ENCODE measurements around the gene TMEM63C.
A peak's percentile ranks its signal among the peaks of the same experiment; 100 is the strongest.
"Not testable (repeated sequence)": the region's sequence is repeated elsewhere in the genome, so short reads cannot be mapped to it uniquely, and the experiment has no call there.

Gene TMEM63C

GRCh38 chr14:77155083-77155482, 26.5 kb upstream of the TMEM63C start:
- no peak for DNase-seq

- peak; percentile 37 for DNase-seq
These were observed 23.9 kb upstream of the TMEM63C start for GRCh38 chr14:77157740-77158139.

DNA sequence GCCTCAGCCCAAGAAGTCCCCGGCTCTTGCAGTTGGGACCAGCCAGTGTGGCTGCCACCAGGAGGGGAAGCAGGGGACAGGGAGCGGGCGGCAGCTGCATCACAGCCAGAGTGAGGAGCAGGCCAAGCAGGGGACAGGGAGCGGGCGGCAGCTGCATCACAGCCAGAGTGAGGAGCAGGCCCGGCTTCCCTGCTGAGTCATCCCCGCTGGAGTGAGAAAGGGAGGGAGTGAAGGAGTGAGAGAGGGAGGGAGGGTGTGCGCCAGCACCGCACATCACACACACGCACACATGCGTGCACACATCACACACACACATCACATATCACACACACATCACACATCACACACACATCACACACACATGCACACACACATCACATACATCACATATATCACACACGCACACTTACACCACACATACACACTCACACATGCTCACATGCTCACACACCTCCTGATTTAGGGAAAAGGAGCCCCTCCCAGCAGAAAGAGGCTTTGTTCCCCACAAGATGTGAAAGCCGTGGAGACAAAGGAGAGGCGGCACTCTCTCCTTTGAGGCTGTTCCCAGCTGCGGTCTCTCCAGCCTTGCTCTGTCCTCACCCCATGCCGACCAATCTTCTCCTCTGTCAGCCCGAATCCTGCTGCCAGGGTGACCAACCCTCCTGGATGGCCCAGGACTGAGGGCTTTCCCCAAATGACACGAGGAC, 23.3 kb upstream of the TMEM63C start:
- peak; percentile 35 for DNase-seq

DNA sequence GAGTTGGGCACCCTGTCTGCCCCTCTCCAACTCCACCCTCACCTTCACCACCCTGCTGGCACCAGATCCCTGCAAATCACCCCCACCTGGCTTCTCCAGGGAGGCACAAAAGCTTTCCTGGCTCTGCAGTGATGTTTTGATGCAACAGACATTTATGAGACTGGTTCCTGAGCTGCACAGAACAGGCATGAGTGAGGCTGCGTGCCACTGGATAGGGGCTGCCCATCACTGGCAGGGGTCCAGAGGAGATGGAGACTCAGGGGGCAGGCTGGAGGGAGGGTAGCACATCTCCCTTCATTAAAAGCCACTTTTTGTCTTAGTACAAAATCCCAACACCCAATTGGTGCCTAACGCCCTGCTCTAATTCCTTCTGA, 22.7 kb upstream of the TMEM63C start:
- DNase-seq = no peak

DNA sequence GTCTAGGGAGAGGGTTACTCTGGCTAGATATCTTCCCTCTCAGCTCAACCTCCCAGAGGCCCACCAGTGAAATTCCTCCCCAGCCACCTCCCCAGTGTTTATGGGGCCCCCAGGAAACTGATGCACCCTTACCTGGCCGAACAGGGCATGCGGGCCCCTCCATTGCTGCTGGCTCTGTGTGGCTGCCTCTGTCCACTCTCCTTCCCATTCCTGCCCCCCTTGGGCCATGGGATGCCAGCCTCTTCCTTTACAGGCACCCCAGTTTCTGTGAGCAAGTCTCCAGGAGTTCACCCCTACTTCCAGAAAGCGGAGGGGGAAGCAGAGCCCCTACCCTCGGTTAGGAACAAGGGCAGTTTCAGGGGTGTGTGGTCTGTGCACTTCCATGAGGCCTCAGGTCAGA, 20.6 kb upstream of the TMEM63C start:
- no peak for DNase-seq

DNA sequence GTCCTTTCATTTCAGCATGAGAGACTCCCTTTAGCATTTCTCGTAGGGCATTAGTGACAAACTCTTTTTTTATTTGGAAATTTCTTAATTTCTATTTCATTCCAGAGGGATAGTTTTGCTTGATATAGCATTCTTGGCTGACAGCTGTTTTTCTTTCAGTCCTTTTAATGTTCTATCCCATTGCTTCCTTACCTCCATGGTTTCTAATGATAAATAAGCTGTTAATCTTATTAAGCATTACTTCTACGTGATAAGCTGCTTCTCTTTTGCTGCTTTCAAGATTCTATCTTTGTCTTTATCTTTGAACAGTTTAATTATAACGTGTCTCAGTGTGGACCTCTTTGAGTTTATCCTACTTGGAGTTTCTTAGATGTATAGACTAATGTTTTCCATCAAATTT, 11.6 kb upstream of the TMEM63C start:
- DNase-seq = no peak

DNA sequence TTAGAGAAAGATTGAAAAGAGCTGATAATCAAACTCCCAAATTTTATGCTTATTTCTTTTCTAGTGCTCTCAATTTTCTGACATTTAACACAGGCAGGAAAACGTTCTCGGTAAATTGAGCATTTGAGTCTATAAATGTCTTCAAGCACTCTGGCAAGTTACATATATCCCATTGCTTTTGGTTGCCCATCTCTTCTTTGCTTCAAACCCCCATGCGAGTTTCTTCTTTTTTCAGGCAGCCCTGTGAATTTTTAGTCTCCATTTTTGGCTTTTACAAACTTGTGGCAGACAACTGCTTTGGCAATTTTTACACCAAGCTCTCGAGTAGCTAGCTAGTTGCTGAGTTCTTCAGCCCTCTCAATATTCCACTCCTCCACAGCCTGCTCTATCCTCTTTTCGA, 8.7 kb upstream of the TMEM63C start:
- DNase-seq = no peak

GRCh38 chr14:77173911-77174617, 7.5 kb upstream of the TMEM63C start:
- DNase-seq = not testable (repeated sequence)

GRCh38 chr14:77175843-77176242, 5.8 kb upstream of the TMEM63C start:
- DNase-seq = no peak

DNA sequence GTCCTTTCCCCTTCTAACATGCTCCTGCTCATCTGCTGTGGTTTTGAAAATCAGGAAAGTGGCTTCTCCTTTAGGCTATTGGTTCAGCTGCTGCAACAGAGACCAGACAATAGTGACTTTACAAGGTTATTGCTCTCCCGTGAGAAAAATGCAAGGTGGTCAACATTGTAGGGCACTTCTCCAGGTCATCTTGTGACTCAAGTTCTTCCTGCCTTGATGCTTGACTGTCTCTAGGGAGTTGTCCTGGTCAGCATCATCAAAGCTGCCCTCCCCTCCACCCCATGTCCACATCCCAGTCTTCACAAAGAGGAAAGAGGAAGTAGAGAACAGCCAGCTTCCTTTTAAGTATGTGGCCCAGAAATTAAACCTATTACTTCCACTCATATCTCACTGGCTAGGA, 3.9 kb upstream of the TMEM63C start:
- no peak for DNase-seq

DNA sequence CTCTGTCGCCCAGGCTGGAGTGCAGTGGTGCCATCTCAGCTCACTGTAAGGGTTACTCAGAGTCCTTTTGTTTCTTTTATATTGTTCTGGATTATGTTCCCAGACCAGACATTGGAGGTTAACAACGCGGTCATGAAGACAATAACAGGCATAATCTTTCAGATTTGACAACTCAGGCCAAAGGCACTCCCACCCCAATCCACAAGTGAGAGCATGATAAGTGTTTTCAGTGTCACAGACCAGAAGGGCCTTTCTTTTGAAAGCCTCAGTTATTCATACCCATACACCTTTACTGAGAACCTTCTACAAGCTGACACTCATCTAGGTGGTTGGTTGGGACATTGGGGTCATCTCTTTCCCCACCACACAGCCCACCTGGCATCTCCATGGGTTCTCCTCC, 2.9 kb upstream of the TMEM63C start:
- DNase-seq = no peak

DNA sequence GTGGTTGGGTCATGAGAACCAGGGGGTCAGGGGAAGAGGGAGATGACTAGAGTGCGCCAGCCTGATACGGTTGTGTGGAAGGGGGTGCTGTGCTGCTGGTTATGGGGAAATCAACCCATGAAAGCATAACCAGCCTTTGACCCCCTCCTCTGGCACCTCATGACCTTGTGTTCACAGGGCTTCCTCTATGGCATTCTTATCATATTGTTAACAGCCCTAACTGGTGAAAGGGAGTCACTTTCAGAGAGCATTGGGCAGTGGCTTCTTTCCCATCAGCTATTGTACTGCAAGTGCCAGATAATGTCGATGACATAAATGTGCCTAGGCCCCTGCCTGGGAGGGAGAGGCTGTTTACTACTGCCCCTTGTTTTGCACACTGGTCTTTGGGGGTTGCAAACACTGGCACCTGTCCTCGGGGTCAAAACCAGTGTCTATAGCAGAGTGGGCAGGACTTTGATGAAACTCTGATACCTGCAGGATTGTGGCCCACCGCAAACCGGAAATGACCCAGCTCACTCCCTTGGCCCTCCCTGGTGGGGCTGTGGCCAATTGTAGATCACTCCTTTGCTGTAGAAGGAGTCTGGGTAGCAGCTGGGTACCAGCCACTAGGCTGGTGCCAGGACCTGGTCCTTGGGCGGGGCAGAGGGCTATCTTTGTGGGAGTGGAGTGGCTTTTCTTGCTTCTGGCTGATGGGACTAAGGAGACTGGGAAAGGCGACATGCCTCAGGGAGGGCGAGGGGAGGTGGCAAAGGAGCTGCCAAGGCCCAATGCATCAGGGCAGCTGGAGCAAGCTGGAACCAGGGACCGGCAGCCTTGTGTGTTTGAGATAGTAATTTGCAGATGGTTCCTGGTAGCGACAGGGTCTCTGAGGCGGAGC, 634 bp upstream of the TMEM63C start:
- no peak for DNase-seq

GRCh38 chr14:77183896-77184295, 2.3 kb downstream of the TMEM63C start:
- DNase-seq = no peak

DNA sequence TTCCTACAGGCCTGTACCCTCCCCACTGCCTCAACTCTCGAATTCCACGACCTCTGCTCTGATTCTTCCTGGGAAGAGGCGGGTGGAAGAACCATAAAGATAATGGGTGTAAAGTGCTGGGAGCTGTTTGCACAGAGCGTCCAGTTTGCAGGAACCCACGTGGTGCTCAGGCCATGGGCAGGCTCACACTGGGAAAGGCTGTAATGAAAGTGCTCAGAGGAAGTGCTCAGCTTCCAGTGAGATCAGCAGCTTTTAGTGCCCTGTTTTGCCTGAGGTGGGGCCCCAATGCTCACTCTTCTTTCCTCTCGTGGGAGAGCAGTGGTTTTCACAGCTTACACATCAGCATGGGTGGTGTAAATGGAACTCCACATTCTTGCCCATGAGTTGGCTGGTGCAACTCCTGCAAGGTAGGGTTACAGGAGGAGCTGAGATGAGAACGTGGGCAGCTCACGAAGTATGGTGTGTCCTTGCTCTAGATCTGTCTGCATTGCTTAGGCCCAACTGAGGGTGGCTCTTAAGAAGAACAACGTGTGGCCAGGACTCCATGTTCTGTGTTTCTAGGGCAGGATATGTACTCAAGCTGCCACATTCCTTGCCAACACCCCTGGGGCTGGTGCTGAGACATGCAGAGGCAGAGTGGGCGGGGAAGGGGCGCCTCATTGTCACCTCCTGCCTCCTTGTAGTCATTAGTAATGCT, 2.9 kb downstream of the TMEM63C start:
- DNase-seq = no peak

- no peak for DNase-seq
These were observed 3.5 kb downstream of the TMEM63C start for GRCh38 chr14:77185093-77185465.

- no peak for DNase-seq
These were observed 5.5 kb downstream of the TMEM63C start for GRCh38 chr14:77186911-77187648.

DNA sequence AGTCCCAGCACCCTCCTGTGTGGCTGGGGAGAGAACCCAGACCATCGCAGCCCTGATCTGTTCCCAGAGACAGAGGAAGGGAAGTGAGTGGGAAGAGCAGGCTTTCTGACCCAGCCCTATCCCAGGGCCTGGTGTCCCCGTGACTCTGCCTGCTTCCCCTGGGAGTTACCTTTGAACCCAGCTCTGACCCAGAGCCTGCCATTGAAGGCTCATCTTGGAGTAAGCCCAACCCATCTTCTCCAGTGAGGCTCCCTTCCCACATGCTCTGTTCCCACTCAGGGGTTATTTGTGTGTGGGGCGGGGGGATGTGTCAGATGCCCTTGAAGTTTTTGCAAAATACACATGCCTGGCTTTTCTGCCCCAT, 6.0 kb downstream of the TMEM63C start:
- DNase-seq = no peak

- DNase-seq = no peak
These were observed 7.9 kb downstream of the TMEM63C start for GRCh38 chr14:77189479-77189878.

DNA sequence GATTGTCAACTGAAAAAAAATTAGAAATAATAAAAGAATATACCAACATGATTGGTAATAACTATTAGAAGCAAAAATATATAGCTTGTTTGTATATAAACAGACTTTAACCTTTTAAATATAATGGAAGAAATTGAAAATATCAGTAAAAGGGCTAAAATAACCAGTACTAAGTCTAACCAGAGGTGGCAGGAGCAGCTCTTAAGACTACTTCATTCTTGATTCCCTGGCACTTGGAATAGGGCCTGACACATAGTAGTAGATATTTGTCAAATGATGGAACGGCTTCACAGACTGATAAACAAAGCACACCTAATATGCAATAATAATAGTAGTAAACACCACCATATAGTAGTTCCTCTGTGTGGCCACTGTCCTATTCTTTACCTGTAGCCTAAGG, 9.4 kb downstream of the TMEM63C start:
- DNase-seq = no peak

- DNase-seq = no peak
These were observed 13.1 kb downstream of the TMEM63C start for GRCh38 chr14:77194706-77195105.

- no peak for DNase-seq
These were observed 14.2 kb downstream of the TMEM63C start for GRCh38 chr14:77195766-77196165.

DNA sequence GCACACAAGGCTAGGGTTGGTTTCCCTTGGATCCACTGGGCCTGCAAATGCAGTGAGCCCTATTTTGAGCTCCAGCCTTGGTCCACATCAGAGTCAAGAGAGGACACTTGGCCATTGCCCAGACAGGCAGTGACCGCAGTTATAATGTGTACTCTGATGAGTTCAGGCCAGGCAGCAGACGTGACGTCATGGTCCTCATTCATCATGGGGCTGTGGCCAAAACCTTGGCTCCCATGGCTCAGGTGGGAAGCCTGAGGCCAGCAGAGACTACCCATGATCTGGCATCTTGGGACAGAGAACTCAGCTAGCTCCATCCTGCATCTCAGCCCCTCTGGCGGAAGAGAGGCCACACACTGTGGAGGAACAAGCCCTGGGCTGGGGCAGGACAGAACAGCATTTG, 16.4 kb downstream of the TMEM63C start:
- DNase-seq = no peak

DNA sequence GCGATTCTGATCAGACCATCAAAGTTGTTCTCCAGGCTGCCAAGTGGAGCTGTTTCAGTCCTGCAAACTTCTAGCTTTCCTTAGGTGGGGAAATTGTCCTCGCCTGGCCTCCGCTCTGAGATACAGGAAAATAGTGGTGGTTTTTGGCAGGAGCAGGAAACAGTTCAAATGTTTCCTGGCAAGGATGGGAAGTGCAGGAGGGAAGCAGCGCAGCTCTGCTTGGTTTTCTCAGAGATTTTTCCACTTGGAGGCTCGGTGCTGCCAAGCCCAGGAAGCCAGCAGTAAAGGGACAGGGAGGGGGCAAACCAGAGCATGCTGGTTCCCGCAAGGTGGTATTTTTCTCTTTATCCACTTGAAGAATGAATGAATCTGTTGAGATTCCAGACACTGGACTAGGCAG, 17.0 kb downstream of the TMEM63C start:
- DNase-seq = no peak

Measured in activated CD8-positive, alpha-beta memory T cell treated with anti-CD3 and anti-CD28 coated beads, Interleukin-2, amount 50 U/mL, for 48 hours (primary cell).